B cell (primary cell): Measurements from ENCODE around the gene STAB1. TPM values are rescaled to one million over a fixed set of nuclear protein-coding genes. Genes with fewer than 3 reads are reported as not detected.

ENCODE experiments used
- ATAC-seq: fragments of 200-7000 bp; cut with Tn5 transposase; one replicate; pipeline ENCODE4 v1.10.0; 2021; ENCODE audit warnings: low read depth, mild to moderate bottlenecking, moderate number of reproducible peaks, moderate library complexity
- CTCF ChIA-PET: fragments of 350-600 bp; sonication (Branson Sonifier 250); formaldehyde crosslinking; loops from one replicate; lab custom pipeline; 2021; ENCODE audit warnings: antibody characterized with exemption, inconsistent platforms; lab: Charles Lee
- POLR2A ChIA-PET: fragments of 350-600 bp; sonication (Branson Sonifier 250); formaldehyde crosslinking; loops from one replicate; lab custom pipeline; 2021; ENCODE audit warnings: antibody characterized with exemption; lab: Charles Lee
- DNase-seq: peaks from one replicate; pipeline ENCODE4 v3.0.0; 2013
- H2AFZ ChIP-seq: 2 replicates; pipeline ENCODE4 v1.6.1; 2012; ENCODE audit warnings: mild to moderate bottlenecking, low read depth, low read length; ENCODE audit not compliant: insufficient read depth, poor library complexity, severe bottlenecking
- H3K27ac ChIP-seq, 2 donors: 1 replicate in 1 of 2; 2 replicates in 1 of 2; pipeline ENCODE4 v1.5.1; 2012 to 2013; ENCODE audit warnings: low read length in 2 of 2, mild to moderate bottlenecking in 2 of 2, moderate library complexity in 1 of 2
- H3K27me3 ChIP-seq, 4 experiments: fragments of 200-600 bp in 1 of 4; sonication (generic) in 1 of 4; replicated peaks in 1 of 4; 1 replicate in 2 of 4; 2 replicates in 2 of 4; pipeline versions ENCODE4 v1.6.1 to v1.7.0; 2013 to 2016; ENCODE audit warnings: low read length in 3 of 4, mild to moderate bottlenecking in 2 of 4, mixed read lengths in 1 of 4, moderate library complexity in 1 of 4; ENCODE audit not compliant: insufficient read depth in 4 of 4, control insufficient read depth in 3 of 4; ENCODE audit errors: control extremely low read depth in 1 of 4
- H3K36me3 ChIP-seq, 2 experiments: replicated peaks in 1 of 2; 1 replicate in 1 of 2; 2 replicates in 1 of 2; pipeline versions ENCODE4 v1.6.1 to v1.7.1; 2013; ENCODE audit warnings: low read length in 1 of 2; ENCODE audit not compliant: insufficient read depth in 2 of 2, control insufficient read depth in 1 of 2; ENCODE audit errors: control extremely low read depth in 1 of 2, extremely low read depth in 1 of 2
- H3K4me1 ChIP-seq, 2 donors: fragments of 200-600 bp in 1 of 2; sonication (generic) in 1 of 2; 1 replicate in 1 of 2; 2 replicates in 1 of 2; pipeline versions ENCODE4 v1.5.1 to v1.6.1; 2013 to 2017; ENCODE audit warnings: low read length in 2 of 2; ENCODE audit not compliant: control insufficient read depth in 2 of 2, insufficient read depth in 2 of 2
- H3K4me2 ChIP-seq: replicated peaks from 2 replicates; pipeline ENCODE3; 2012; ENCODE audit warnings: mild to moderate bottlenecking, low read depth, low read length; ENCODE audit not compliant: poor library complexity, severe bottlenecking
- H3K4me3 ChIP-seq, 5 experiments: fragments of 200-600 bp in 1 of 5; sonication (generic) in 1 of 5; 1 replicate in 3 of 5; 2 replicates in 2 of 5; pipeline versions ENCODE4 v1.5.1 to v1.7.0; 2011 to 2016; ENCODE audit warnings: low read length in 4 of 5, mild to moderate bottlenecking in 4 of 5, low read depth in 2 of 5, control low read depth in 1 of 5, moderate library complexity in 1 of 5; ENCODE audit not compliant: insufficient read depth in 1 of 5; ENCODE audit errors: control extremely low read depth in 1 of 5, extremely low read depth in 1 of 5
- H3K79me2 ChIP-seq: fragments of 200-600 bp; sonication (generic); one replicate; pipeline ENCODE4 v1.6.0; 2016; ENCODE audit warnings: low read length; ENCODE audit not compliant: control insufficient read depth, insufficient read depth
- H3K9ac ChIP-seq: fragments of 200-600 bp; sonication (generic); 2 replicates; pipeline ENCODE4 v1.6.1; 2017; ENCODE audit warnings: mild to moderate bottlenecking, low read length, moderate library complexity
- H3K9me3 ChIP-seq, 3 donors: one replicate each; pipeline versions ENCODE4 v1.6.1 to v1.7.1; 2013; ENCODE audit warnings: low read length in 2 of 3; ENCODE audit not compliant: control insufficient read depth in 2 of 3, insufficient read depth in 1 of 3; ENCODE audit errors: control extremely low read depth in 1 of 3
- H4K20me1 ChIP-seq: 2 replicates; pipeline ENCODE4 v1.6.0; 2012; ENCODE audit warnings: mild to moderate bottlenecking, low read length; ENCODE audit not compliant: insufficient read depth, control insufficient read depth, poor library complexity, severe bottlenecking
- H3K27ac Mint-ChIP-seq: one replicate; pipeline ENCODE4 v1.8.0; 2021; ENCODE audit warnings: mixed read lengths
- H3K27me3 Mint-ChIP-seq: one replicate; pipeline ENCODE4 v1.8.0; 2021; ENCODE audit warnings: mixed read lengths
- H3K4me1 Mint-ChIP-seq: one replicate; pipeline ENCODE4 v1.8.0; 2021; ENCODE audit warnings: mixed read lengths
- H3K4me3 Mint-ChIP-seq: one replicate; pipeline ENCODE4 v1.8.0; 2021; ENCODE audit warnings: mixed read lengths
- H3K9me3 Mint-ChIP-seq: one replicate; pipeline ENCODE4 v1.8.0; 2022; ENCODE audit warnings: mixed read lengths; ENCODE audit not compliant: insufficient read depth
- CTCF ChIP-seq: fragments of 200-600 bp; IDR thresholded peaks from one replicate; pipeline ENCODE4 v1.8.0; 2022; ENCODE audit warnings: antibody characterized with exemption, mild to moderate bottlenecking
- EZH2 ChIP-seq: IDR thresholded peaks from 2 replicates; pipeline ENCODE4 v1.6.1; 2012; ENCODE audit warnings: borderline replicate concordance, low read depth, mild to moderate bottlenecking, moderate library complexity, low read length; ENCODE audit not compliant: insufficient read depth, poor library complexity, severe bottlenecking
- WGBS: methylation state at CpG from one replicate; pipeline ENCODE4 v1.1.5; 2013; ENCODE audit warnings: missing lambda C conversion rate; ENCODE audit not compliant: insufficient coverage; 5-methylcytosine and 5-hydroxymethylcytosine counted together
- intact Hi-C: fragments of 100-400 bp; cut with micrococcal nuclease; formaldehyde crosslinking; loops from one replicate; pipeline ENCODE4 v1.10.0; 2022
- polyA plus RNA-seq: library from polyadenylated mRNA; depleted of rRNA; stranded (reverse); fragments of >200 nt; gene quantifications from 2 replicates; pipeline ENCODE4 v1.2.3, GENCODE V29; 2012
- total RNA-seq, 2 donors: library from RNA; stranded (reverse); fragments of 120-200 nt in 1 of 2; gene quantifications; 1 replicate in 1 of 2; 2 replicates in 1 of 2; pipeline versions ENCODE4 v1.2.3 to v1.2.4, GENCODE V29; 2013 to 2022

STAB1 gene
- total and polyA plus RNA-seq, 2 donors (not counting 1 experiment from before 2014, with no cell fraction given) = 3.8 to 4.5 TPM

- no peak overlapping the region for H3K4me3 ChIP-seq
- H3K36me3 ChIP-seq = peaks cover 7 to 49% of the 10 kb centered on the region in 2 experiments
- Mint-ChIP-seq H3K4me3 (no peak overlapping the region), H3K4me1 (no peaks in the 10 kb centered on the region), H3K27me3 (no peaks in the 10 kb centered on the region), H3K9me3 (no peaks in the 10 kb centered on the region), H3K27ac (no peak overlapping the region)
- no peaks in the 10 kb centered on the region for H3K4me1 ChIP-seq
- DNase-seq (no peak), ATAC-seq (no peak)
- no peak overlapping the region for H3K4me2 ChIP-seq
- CTCF ChIA-PET = interaction anchor here (1.6 kb wide), 1 partner anchor 8 kb away, joined by 4 read pairs; no protein-coding TSS in a partner anchor
- TF ChIP-seq CTCF = no peak
- no peak for TF ChIP-seq EZH2
- peaks cover 22% of the 10 kb centered on the region for H4K20me1 ChIP-seq
- WGBS = 100% methylated on average over 2 of the region's 5 CpGs
- H3K9ac ChIP-seq = no peak overlapping the region
- H3K9me3 ChIP-seq = peaks cover 0 to under 1% (median 0%) of the 10 kb centered on the region in 3 donors
- H2AFZ ChIP-seq = no peak overlapping the region
- POLR2A ChIA-PET = no interaction called here
- no peak overlapping the region for H3K27ac ChIP-seq
- intact Hi-C loops = no loop called here
- H3K27me3 ChIP-seq = no peaks in the 10 kb centered on the region
- peaks cover 21% of the 10 kb centered on the region for H3K79me2 ChIP-seq
Observed at GRCh38 chr3:52469001-52469400, 26.1 kb upstream of the STAB1 start.

GRCh38 chr3:52470920-52471319 lies 24.2 kb upstream of the STAB1 start:
- H3K27me3 ChIP-seq = no peaks in the 10 kb centered on the region
- Mint-ChIP-seq H3K27ac (no peak overlapping the region), H3K9me3 (no peaks in the 10 kb centered on the region), H3K4me1 (no peaks in the 10 kb centered on the region), H3K4me3 (no peak overlapping the region), H3K27me3 (no peaks in the 10 kb centered on the region)
- WGBS = 100% methylated on average over 3 of the region's 4 CpGs
- CTCF ChIA-PET = interaction anchor here (1.3 kb wide), 2 partner anchors 27 to 209 kb away, joined by 3 read pairs; no protein-coding TSS in a partner anchor
- H3K79me2 ChIP-seq = peaks cover 16% of the 10 kb centered on the region
- no peaks in the 10 kb centered on the region for H3K9me3 ChIP-seq
- peaks cover 4 to 52% of the 10 kb centered on the region in 2 experiments for H3K36me3 ChIP-seq
- H3K4me3 ChIP-seq = no peak overlapping the region
- DNase-seq (no peak), ATAC-seq (no peak)
- no peak overlapping the region for H3K4me2 ChIP-seq
- peaks cover 13% of the 10 kb centered on the region for H4K20me1 ChIP-seq
- H3K4me1 ChIP-seq = no peaks in the 10 kb centered on the region
- TF ChIP-seq CTCF = no peak
- TF ChIP-seq EZH2 = no peak
- H3K9ac ChIP-seq = no peak overlapping the region
- POLR2A ChIA-PET = no interaction called here
- H2AFZ ChIP-seq = no peak overlapping the region
- intact Hi-C loops = no loop called here
- no peak overlapping the region for H3K27ac ChIP-seq
